Measurements from ENCODE around the gene PAK6. TPM values are rescaled to one million over a fixed set of nuclear protein-coding genes. Genes with fewer than 3 reads are reported as not detected.

Gene PAK6
- total RNA-seq, 2 experiments from 2014 or later = 1.0 to 1.7 TPM

DNA sequence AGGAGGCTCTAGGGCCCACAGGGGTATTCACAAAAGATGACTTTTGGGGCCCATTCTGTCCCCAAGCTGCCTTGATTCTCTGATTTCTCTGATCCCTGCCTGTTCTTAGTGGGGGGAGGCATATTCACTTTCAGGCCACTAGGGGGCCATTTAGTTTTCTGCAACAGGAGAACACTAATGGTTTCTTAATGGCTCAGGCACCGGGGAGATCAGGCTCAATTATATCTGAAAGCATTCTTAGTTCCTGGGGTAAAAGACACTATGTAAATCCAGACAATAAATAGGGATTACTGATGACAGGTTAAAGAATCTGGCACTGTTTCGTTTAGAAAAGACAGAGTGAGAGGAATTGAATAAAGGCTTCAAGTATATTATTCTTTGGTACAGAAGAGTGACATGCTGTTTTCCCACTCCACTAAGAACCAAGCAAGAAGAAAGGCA lies 82.1 kb downstream of the PAK6 start:
- Mint-ChIP-seq H3K27ac (no peak overlapping the region), H3K36me3 (peaks cover under 1% of the 10 kb centered on the region), H3K4me1 (peaks cover 26% of the 10 kb centered on the region), H3K9me3 (ENCODE audit: low read depth) (no peaks in the 10 kb centered on the region), H3K27me3 (peaks cover 22% of the 10 kb centered on the region), H3K4me3 (no peak overlapping the region)
- CTCF ChIA-PET = interaction anchor here (1.0 to 17.8 kb wide), 13 partner anchors 8 to 273 kb away, joined by 3 to 317 read pairs (median 8); partner anchors contain the start of genes CCDC9B and PLCB2
- ATAC-seq (peak; percentile 24), DNase-seq (peak; percentile 75)

- no peaks in the 10 kb centered on the region for H3K9me3 Mint-ChIP-seq (ENCODE audit: low read depth)
- H3K36me3 Mint-ChIP-seq = peaks cover 2% of the 10 kb centered on the region
- ATAC-seq = no peak
- peaks cover 19% of the 10 kb centered on the region for H3K27me3 Mint-ChIP-seq
- CTCF ChIA-PET = interaction anchor here (0.6 to 17.8 kb wide), 25 partner anchors 9 to 536 kb away, joined by 3 to 317 read pairs (median 3); partner anchors contain the start of genes BAHD1, CCDC9B, DISP2 and PLCB2
- H3K27ac Mint-ChIP-seq = no peak overlapping the region
- no peak for DNase-seq
- H3K4me1 Mint-ChIP-seq = peaks cover 26% of the 10 kb centered on the region
- H3K4me3 Mint-ChIP-seq = peak overlapping the region; percentile 67
Observed at GRCh38 chr15:40322531-40323238, 83.8 kb downstream of the PAK6 start.

DNA sequence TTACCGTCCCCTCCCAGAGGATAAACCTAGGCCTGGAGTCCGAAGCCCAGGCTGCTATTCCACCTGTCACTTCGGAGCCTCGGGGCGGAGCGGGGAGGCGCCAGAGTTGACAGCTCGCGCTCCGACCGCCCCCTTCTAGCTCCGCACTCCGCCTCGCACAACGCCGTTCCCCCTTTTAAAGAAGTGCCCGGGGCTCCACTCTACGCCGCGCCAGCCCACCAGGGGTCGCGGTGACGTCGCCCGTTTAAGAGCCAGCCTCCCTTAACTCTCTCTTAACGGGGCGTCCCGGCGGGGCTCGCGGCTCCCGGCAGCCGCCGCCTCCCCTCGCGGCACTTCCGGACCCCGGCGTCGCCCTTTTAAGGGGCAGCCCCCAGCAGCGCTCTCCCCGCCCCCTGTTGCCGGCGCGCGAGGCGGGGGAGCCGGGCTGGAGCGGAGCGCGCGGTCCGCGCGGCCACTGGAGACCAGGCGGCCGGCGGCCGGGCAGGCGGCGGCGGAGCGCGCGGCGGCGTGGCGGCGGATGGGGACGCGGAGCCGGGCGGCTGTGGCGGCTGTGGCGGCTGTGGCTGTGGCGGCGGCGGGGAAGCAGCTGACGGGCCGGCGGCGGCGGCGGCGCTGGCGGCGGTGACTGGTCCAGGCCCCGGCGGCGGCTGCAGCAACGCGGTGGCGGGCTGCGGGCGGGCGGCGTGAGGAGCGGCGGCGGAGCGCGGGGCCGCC lies 84.5 kb downstream of the PAK6 start, which contains the start of gene INAFM2:
INAFM2 (plus strand) TSS at position 454 of the 714 bp plus-strand sequence. CDS start 364 bp downstream, outside the sequence.
- Mint-ChIP-seq H3K27me3 (peaks cover 16% of the 10 kb centered on the region), H3K9me3 (ENCODE audit: low read depth) (no peaks in the 10 kb centered on the region), H3K4me1 (peaks cover 28% of the 10 kb centered on the region), H3K36me3 (peaks cover 2% of the 10 kb centered on the region), H3K27ac (peak within 1 kb of the TSS; percentile 38), H3K4me3 (peak within 1 kb of the TSS; percentile 67)
- DNase-seq (peak; percentile 93), ATAC-seq (peak; percentile 92)
- CTCF ChIA-PET = interaction anchor here (0.6 to 17.8 kb wide), 22 partner anchors 13 to 535 kb away, joined by 3 to 317 read pairs (median 3); partner anchors contain the start of genes BAHD1, CCDC9B, DISP2 and PLCB2

- CTCF ChIA-PET = interaction anchor here (1.3 to 17.8 kb wide), 11 partner anchors 10 to 99 kb away, joined by 4 to 317 read pairs (median 17); partner anchors contain the start of genes CCDC9B and PLCB2
- no peak for DNase-seq
- ATAC-seq = peak; percentile 2
- H3K36me3 Mint-ChIP-seq = peaks cover 2% of the 10 kb centered on the region
- no peak overlapping the region for H3K27ac Mint-ChIP-seq
- peaks cover 16% of the 10 kb centered on the region for H3K27me3 Mint-ChIP-seq
- peak overlapping the region; percentile 61 for H3K4me3 Mint-ChIP-seq
- H3K9me3 Mint-ChIP-seq (ENCODE audit: low read depth) = no peaks in the 10 kb centered on the region
- peaks cover 35% of the 10 kb centered on the region for H3K4me1 Mint-ChIP-seq
Observed at GRCh38 chr15:40323953-40324937, 85.4 kb downstream of the PAK6 start.

- Mint-ChIP-seq H3K9me3 (ENCODE audit: low read depth) (no peaks in the 10 kb centered on the region), H3K27me3 (peaks cover 12% of the 10 kb centered on the region), H3K27ac (no peak overlapping the region), H3K36me3 (peaks cover 2% of the 10 kb centered on the region), H3K4me1 (peaks cover 35% of the 10 kb centered on the region), H3K4me3 (peak overlapping the region; percentile 61)
- DNase-seq = no peak
- no peak for ATAC-seq
- CTCF ChIA-PET = interaction anchor here (1.3 to 7.8 kb wide), 8 partner anchors 9 to 265 kb away, joined by 4 to 158 read pairs (median 9); partner anchors contain the start of genes CCDC9B and PLCB2
Observed at GRCh38 chr15:40325188-40325587, 86.3 kb downstream of the PAK6 start.

DNA sequence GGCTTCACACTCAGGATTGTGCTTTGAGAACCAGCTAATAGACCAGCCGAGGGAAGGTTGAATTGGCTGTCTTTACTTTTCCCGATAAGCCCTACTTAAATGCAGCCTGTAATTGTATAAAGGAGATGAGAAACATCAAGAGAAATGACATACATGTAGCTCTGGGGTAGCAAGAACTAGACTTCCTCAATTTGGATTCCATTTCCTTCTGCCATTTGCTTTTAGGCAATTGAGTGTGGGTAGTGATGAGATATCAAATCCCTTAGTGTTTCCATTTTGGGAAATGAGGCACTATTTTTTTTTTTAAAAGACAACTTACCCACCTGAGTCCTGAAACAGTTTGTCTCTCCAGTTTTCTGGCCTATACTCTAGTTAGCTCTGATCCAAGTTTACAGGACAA lies 86.8 kb downstream of the PAK6 start:
- Mint-ChIP-seq H3K36me3 (peaks cover 2% of the 10 kb centered on the region), H3K27ac (no peak overlapping the region), H3K9me3 (ENCODE audit: low read depth) (no peaks in the 10 kb centered on the region), H3K4me3 (no peak overlapping the region), H3K27me3 (peaks cover 11% of the 10 kb centered on the region), H3K4me1 (peaks cover 35% of the 10 kb centered on the region)
- ATAC-seq (no peak), DNase-seq (no peak)
- CTCF ChIA-PET = interaction anchor here (0.5 to 7.8 kb wide), 10 partner anchors 8 to 265 kb away, joined by 3 to 158 read pairs (median 7); partner anchors contain the start of genes BAHD1, CCDC9B and PLCB2

Other genes with a start within 250 kb of the PAK6 start
- 100 to 1,000 TPM; 150 to 160 TPM for gene SRP14, start 199.9 kb upstream of the PAK6 start, total RNA-seq
- 10 to 100 TPM in 1 of 2 experiments, 1 to 10 TPM in 1; 3.6 to 13.0 TPM for gene BMF, start 130.2 kb upstream of the PAK6 start, total RNA-seq
- gene BUB1B, start 78.0 kb upstream of the PAK6 start, total RNA-seq = 100 to 1,000 TPM in 1 of 2 experiments, 10 to 100 TPM in 1; 89.5 to 107 TPM
- not detected for gene ANKRD63, start 44.0 kb downstream of the PAK6 start, total RNA-seq
- gene PLCB2, start 68.9 kb downstream of the PAK6 start, total RNA-seq = 100 to 1,000 TPM; 104 to 120 TPM
- gene INAFM2, start 84.6 kb downstream of the PAK6 start, total RNA-seq = 10 to 100 TPM in 1 of 2 experiments, 1 to 10 TPM in 1; 4.9 to 10.2 TPM
- 1 to 10 TPM in 1 of 2 experiments, under 1 TPM in 1; 0.45 to 1.5 TPM for gene CCDC9B, start 101.9 kb downstream of the PAK6 start, total RNA-seq
- gene PHGR1, start 112.0 kb downstream of the PAK6 start, total RNA-seq = not detected
- under 1 TPM; 0.23 to 0.37 TPM for gene DISP2, start 119.2 kb downstream of the PAK6 start, total RNA-seq
- gene KNSTRN, start 143.7 kb downstream of the PAK6 start, total RNA-seq = 10 to 100 TPM; 77.1 to 82.0 TPM
- gene IVD, start 166.7 kb downstream of the PAK6 start, total RNA-seq = 10 to 100 TPM; 70.3 to 87.2 TPM
- gene BAHD1, start 201.9 kb downstream of the PAK6 start, total RNA-seq = 10 to 100 TPM; 24.1 to 25.6 TPM
- 10 to 100 TPM; 12.3 to 12.6 TPM for gene CHST14, start 231.9 kb downstream of the PAK6 start, total RNA-seq

All from activated CD8-positive, alpha-beta memory T cell treated with anti-CD3 and anti-CD28 coated beads, Interleukin-2, amount 10 ng/mL, durations not matched to agents 7 days and 5 days (primary cell).